GM12892 (cell line): ENCODE measurements around the gene RASA3.

Source experiments
- POLR2A ChIP-seq: IDR thresholded peaks from 2 replicates; pipeline ENCODE4 v1.6.1; 2011; ENCODE audit warnings: low read depth, low read length, control low read depth
- TAF1 ChIP-seq: IDR thresholded peaks from 2 replicates; pipeline ENCODE4 v1.6.1; 2011; ENCODE audit warnings: low read depth, mild to moderate bottlenecking, control low read depth, low read length, borderline replicate concordance

GRCh38 chr13:114090476-114090875 is 41.9 kb downstream of the RASA3 start:
- no peak for TF ChIP-seq POLR2A
- no peak for TF ChIP-seq TAF1
